Heart left ventricle (tissue), 16 donors: ENCODE measurements around the gene GDF2. TPM values are rescaled to one million over a fixed set of nuclear protein-coding genes. Genes with fewer than 3 reads are reported as not detected.

Source experiments
- ATAC-seq, 4 donors: fragments of 200-7000 bp; cut with Tn5 transposase; one replicate each; pipeline ENCODE4 v1.9.1; 2020 to 2022; ENCODE audit warnings: moderate library complexity in 4 of 4, mild to moderate bottlenecking in 3 of 4, moderate number of reproducible peaks in 1 of 4
- DNase-seq, 5 donors: peaks; one replicate each; pipeline ENCODE4 v3.0.0-alpha.2; 2020
- H3K27ac ChIP-seq, 12 donors: fragments of 200-600 bp; sonication (generic) in 4 of 12; one replicate each; pipeline versions ENCODE4 v1.5.0 to v1.8.0; 2016 to 2022; ENCODE audit warnings: mild to moderate bottlenecking in 2 of 12
- H3K27me3 ChIP-seq, 9 donors: fragments of 200-600 bp; sonication (generic) in 2 of 9; one replicate each; pipeline versions ENCODE4 v1.5.1 to v1.8.0; 2016 to 2022; ENCODE audit warnings: mild to moderate bottlenecking in 3 of 9
- H3K36me3 ChIP-seq, 9 donors: fragments of 200-600 bp; sonication (generic) in 2 of 9; one replicate each; pipeline versions ENCODE4 v1.5.0 to v1.8.0; 2018 to 2022; ENCODE audit warnings: mild to moderate bottlenecking in 2 of 9
- H3K4me1 ChIP-seq, 12 donors: fragments of 200-600 bp; sonication (generic) in 4 of 12; one replicate each; pipeline versions ENCODE4 v1.5.0 to v1.8.0; 2016 to 2022; ENCODE audit warnings: mild to moderate bottlenecking in 3 of 12
- H3K4me3 ChIP-seq, 12 donors: fragments of 200-600 bp; sonication (generic) in 4 of 12; one replicate each; pipeline versions ENCODE4 v1.5.0 to v1.8.0; 2017 to 2022; ENCODE audit warnings: mild to moderate bottlenecking in 9 of 12, moderate library complexity in 4 of 12
- H3K9me3 ChIP-seq, 12 donors: fragments of 200-600 bp; sonication (generic) in 4 of 12; one replicate each; pipeline versions ENCODE4 v1.5.0 to v1.8.0; 2016 to 2022; ENCODE audit warnings: mild to moderate bottlenecking in 1 of 12
- CTCF ChIP-seq, 12 donors: fragments of 200-600 bp; sonication (generic) in 4 of 12; IDR thresholded peaks; one replicate each; pipeline versions ENCODE4 v1.5.0 to v1.8.0; 2018 to 2022; ENCODE audit warnings: antibody characterized with exemption in 12 of 12, mild to moderate bottlenecking in 5 of 12
- POLR2A ChIP-seq, 2 donors: fragments of 450-650 bp; IDR thresholded peaks; one replicate each; pipeline ENCODE4 v1.6.1; 2017; ENCODE audit warnings: antibody characterized with exemption in 2 of 2, mild to moderate bottlenecking in 2 of 2, moderate library complexity in 2 of 2
- WGBS, 4 donors: extraction: QIAGEN DNeasy Blood & Tissue Kit in 2 of 4; methylation state at CpG; one replicate each; pipeline versions ENCODE4 v1.1.5 to v1.1.7; 2013 to 2018; 5-methylcytosine and 5-hydroxymethylcytosine counted together
- intact Hi-C, 10 donors: fragments of 100-400 bp; cut with DNase I; formaldehyde crosslinking; loops; one replicate each; pipeline versions ENCODE4 v1.11.1 to v1.14.2; 2022
- polyA plus RNA-seq, 2 donors: library from polyadenylated mRNA; stranded (reverse); fragments of 200-250 nt; gene quantifications; one replicate each; pipeline ENCODE4 v1.2.3, GENCODE V29; 2013
- total RNA-seq, 9 donors: library from RNA; depleted of rRNA in 2 of 9; stranded (reverse); fragments of >200 nt in 2 of 9; fragmentation: NEBNext Ultra II Directional in 3 of 9; extraction: Animal tissue kit (Norgen Biotek cat#: 25700) in 3 of 9; gene quantifications; one replicate each; pipeline versions ENCODE4 v1.1.0 to v1.2.4, GENCODE V29; 2016 to 2023
- donor health status: ischemic (EF 13 %, LVEDD 7.1; RV severe dilation, severe dysfunction).
- donor health status: healthy with polysubstance abuse.
- donor health status: DM: no; HTN: yes; CAD: no.
- donor health status: DM: no; HTN: no; CAD: no.
- donor health status: ischemic (EF 25% LVEDD 6.9; RV normal size, moderate dysfunction).
- donor health status: ischemic (EF 25% LVEDD 5.7; RV mildly dilated, moderate dysfunction).
- donor health status: healthy.
- donor health status: DM: yes; HTN: yes; CAD: no.
- donor health status: ischemic (EF 35%, LVEDD 5.7; RV mildly dilated, moderate dysfunction).
- donor health status: nonischemic (EF 11% LVEDD 7.7; RV severe dilation, severe dysfunction).
- donor health status: DM: yes; HTN: yes; CAD: no.
- donor health status: PGD.
- donor health status: ischemic (EF 29% LVEDD 5.4; RV normal size, mild dysfunction).
- donor health status: nonischemic (EF 23%, LVEDD 6.1; RV moderate dilation, normal function).

Gene GDF2
- total and polyA plus RNA-seq, 11 donors: not detected

DNA sequence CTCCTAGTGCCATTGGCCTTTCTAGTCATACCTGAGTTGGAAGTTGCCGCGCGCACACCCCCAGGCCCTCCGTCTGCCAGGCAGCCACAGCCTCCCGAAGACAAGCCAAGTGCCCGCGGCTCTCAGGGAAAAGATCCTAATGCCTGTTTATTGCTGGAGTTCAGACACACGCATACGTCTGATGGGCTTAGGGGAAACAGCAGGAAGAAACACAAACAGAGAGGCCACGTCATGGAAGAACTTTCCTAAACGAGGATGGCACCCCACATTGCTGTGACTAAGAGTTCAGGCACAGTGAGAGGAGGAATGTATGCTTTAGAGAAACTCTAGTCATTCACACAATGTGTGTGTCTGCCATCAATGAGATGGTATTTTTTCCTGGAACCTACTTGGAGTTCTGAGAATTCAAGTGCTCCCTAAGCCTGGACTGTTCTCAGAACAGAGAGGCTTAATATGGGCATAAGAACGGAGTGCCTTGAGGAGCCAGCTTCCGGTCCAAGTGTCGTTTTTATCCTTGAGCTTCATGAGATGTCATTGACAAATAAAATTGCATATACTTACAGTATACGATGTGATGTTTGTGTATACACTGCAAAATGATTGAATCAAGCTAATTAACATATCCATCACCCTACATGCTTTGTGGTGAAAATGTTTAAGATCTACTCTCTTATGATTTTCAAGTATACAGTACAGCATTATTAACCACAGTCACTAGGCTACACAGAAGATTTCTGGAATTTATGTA lies 14.3 kb downstream of the GDF2 start:
- no peak overlapping the region for H3K4me3 ChIP-seq
- no peaks in the 10 kb centered on the region for H3K4me1 ChIP-seq
- DNase-seq: no peak
- no peaks in the 10 kb centered on the region for H3K9me3 ChIP-seq
- H3K27me3 ChIP-seq: peaks cover 0 to 3% (median 0%) of the 10 kb centered on the region in 9 donors
- TF ChIP-seq POLR2A (IDR thresholded peaks at IDR 0.05): no peak
- TF ChIP-seq CTCF (IDR thresholded peaks at IDR 0.05): no peak
- ATAC-seq: no peak
- 82 to 87% (median 84%) methylated on average over 15 of the region's 15 CpGs for WGBS, 4 donors
- no peaks in the 10 kb centered on the region for H3K36me3 ChIP-seq
- H3K27ac ChIP-seq: no peak overlapping the region
- intact Hi-C loops: loop anchor here in 1 of 10 donors (5.0 kb wide), 1 partner anchor 49 kb away; no protein-coding TSS in a partner anchor

GRCh38 chr10:47337310-47337709 lies 15.1 kb downstream of the GDF2 start:
- ATAC-seq (no peak), DNase-seq (no peak)
- Histone ChIP-seq H3K9me3 (no peaks in the 10 kb centered on the region), H3K4me1 (no peaks in the 10 kb centered on the region), H3K27me3 (peaks cover 0 to 3% (median 0%) of the 10 kb centered on the region in 9 donors), H3K36me3 (no peaks in the 10 kb centered on the region), H3K4me3 (no peak overlapping the region), H3K27ac (no peak overlapping the region)
- WGBS, 4 donors: 60 to 71% (median 69%) methylated on average over 4 of the region's 4 CpGs
- intact Hi-C loops: loop anchor here in 1 of 10 donors (5.0 kb wide), 1 partner anchor 50 kb away; no protein-coding TSS in a partner anchor
- TF ChIP-seq CTCF (IDR thresholded peaks at IDR 0.05) (no peak), POLR2A (IDR thresholded peaks at IDR 0.05) (no peak)

DNA sequence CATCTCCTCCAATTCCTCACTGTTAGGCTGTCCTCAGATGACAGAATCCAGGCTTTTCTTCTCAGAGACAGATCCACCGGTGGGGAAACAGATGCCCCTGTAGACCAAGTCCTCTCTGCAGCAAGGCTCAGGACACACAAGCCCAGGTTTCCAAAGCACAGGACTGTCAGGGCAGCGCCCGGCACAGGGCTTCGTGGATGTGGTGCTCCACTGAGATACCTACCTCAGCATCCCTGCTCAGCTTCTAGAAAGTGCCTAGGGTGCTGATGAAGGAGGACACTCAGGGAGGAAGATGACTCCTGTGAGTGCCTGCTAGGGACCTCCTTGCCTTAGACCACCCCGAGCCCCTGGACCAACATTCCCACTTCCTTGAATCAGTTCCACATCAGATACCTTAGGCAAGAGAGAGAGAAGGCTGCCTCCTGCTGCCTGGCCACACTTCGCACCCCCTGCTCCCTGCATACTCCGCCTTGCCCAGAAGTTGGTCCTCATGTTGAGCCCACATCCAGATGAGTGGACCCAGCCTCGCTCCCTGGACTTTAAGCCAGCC lies 17.0 kb downstream of the GDF2 start:
- 75 to 88% (median 81%) methylated on average over 8 of the region's 8 CpGs for WGBS, 4 donors
- intact Hi-C loops: loop anchor here in 1 of 10 donors (5.0 kb wide), 1 partner anchor 52 kb away; no protein-coding TSS in a partner anchor
- H3K27ac ChIP-seq: no peak overlapping the region
- DNase-seq: no peak
- TF ChIP-seq POLR2A (IDR thresholded peaks at IDR 0.05): no peak
- no peak for TF ChIP-seq CTCF (IDR thresholded peaks at IDR 0.05)
- no peak for ATAC-seq
- no peak overlapping the region for H3K4me3 ChIP-seq
- H3K27me3 ChIP-seq: peaks cover 0 to 3% (median 0%) of the 10 kb centered on the region in 9 donors
- H3K36me3 ChIP-seq: no peaks in the 10 kb centered on the region
- H3K4me1 ChIP-seq: no peaks in the 10 kb centered on the region
- no peaks in the 10 kb centered on the region for H3K9me3 ChIP-seq
